ENCODE results near the gene SMR3B. TPM values are rescaled to one million over a fixed set of nuclear protein-coding genes. Genes with fewer than 3 reads are reported as not detected.

SMR3B gene
- total and polyA plus RNA-seq, 4 donors: not detected

- TF ChIP-seq CTCF (IDR thresholded peaks at IDR 0.05; ENCODE audit: low read depth, low read length, missing input control) (no peak), HNF4G (IDR thresholded peaks at IDR 0.05) (no peak), REST (IDR thresholded peaks at IDR 0.05) (no peak), NR2F2 (IDR thresholded peaks at IDR 0.05) (no peak)
Measured at GRCh38 chr4:70380578-70380977, 2.4 kb upstream of the SMR3B start.

GRCh38 chr4:70392057-70392776 is 9.3 kb downstream of the SMR3B start:
- Histone ChIP-seq H3K4me1 (ENCODE audit: control insufficient read depth in 4 of 4, insufficient read depth in 4 of 4, low read length in 3 of 4) (peaks cover 0 to under 1% (median 0%) of the 10 kb centered on the region in 4 donors), H3K27me3 (ENCODE audit: control insufficient read depth in 4 of 4, insufficient read depth in 4 of 4, low read length in 3 of 4) (no peaks in the 10 kb centered on the region), H3K36me3 (ENCODE audit: control insufficient read depth in 4 of 4, insufficient read depth in 3 of 4, low read depth in 1 of 4, low read length in 3 of 4) (no peaks in the 10 kb centered on the region), H3K9ac (ENCODE audit: low read depth in 1 of 2, low read length in 2 of 2) (no peak overlapping the region), H3K9me3 (ENCODE audit: control insufficient read depth in 4 of 4, low read length in 3 of 4) (no peaks in the 10 kb centered on the region), H3K27ac (ENCODE audit: low read depth in 1 of 2, low read length in 2 of 2) (no peak overlapping the region), H3K4me3 (ENCODE audit: low read depth in 1 of 3, low read length in 3 of 3) (no peak overlapping the region)
- 72% methylated on average over 2 of the region's 2 CpGs for WGBS
- TF ChIP-seq EGR1 (IDR thresholded peaks at IDR 0.05; ENCODE audit: low read depth in 2 of 2): no peak
- no peak for TF ChIP-seq MAX (IDR thresholded peaks at IDR 0.05)
- no peak for TF ChIP-seq ATF3 (IDR thresholded peaks at IDR 0.05)
- TF ChIP-seq FOXA2 (IDR thresholded peaks at IDR 0.05): no peak
- TF ChIP-seq SP1 (IDR thresholded peaks at IDR 0.05): no peak
- TF ChIP-seq JUND (IDR thresholded peaks at IDR 0.05): no peak
- TF ChIP-seq NR2F2 (IDR thresholded peaks at IDR 0.05): no peak
- no peak for TF ChIP-seq CTCF (IDR thresholded peaks at IDR 0.05; ENCODE audit: low read depth, low read length, missing input control)
- TF ChIP-seq HNF4A (conservative IDR thresholded peaks at IDR 0.05): no peak
- TF ChIP-seq GABPA (IDR thresholded peaks at IDR 0.05 in 1 of 2, conservative IDR thresholded peaks at IDR 0.05 in 1 of 2): no peak
- TF ChIP-seq YY1 (IDR thresholded peaks at IDR 0.05): no peak
- TF ChIP-seq HNF4G (IDR thresholded peaks at IDR 0.05): no peak
- TF ChIP-seq TAF1 (conservative IDR thresholded peaks at IDR 0.05): no peak
- TF ChIP-seq RXRA (IDR thresholded peaks at IDR 0.05): no peak
- no peak for DNase-seq (ENCODE audit: low spot score)

More at GRCh38 chr4:70380578-70380977, 2.4 kb upstream of the SMR3B start:
- Histone ChIP-seq H3K4me3 (ENCODE audit: low read depth in 1 of 3, low read length in 3 of 3) (no peak overlapping the region), H3K9ac (ENCODE audit: low read depth in 1 of 2, low read length in 2 of 2) (no peak overlapping the region), H3K27ac (ENCODE audit: low read depth in 1 of 2, low read length in 2 of 2) (no peak overlapping the region), H3K27me3 (ENCODE audit: control insufficient read depth in 4 of 4, insufficient read depth in 4 of 4, low read length in 3 of 4) (no peaks in the 10 kb centered on the region), H3K36me3 (ENCODE audit: control insufficient read depth in 4 of 4, insufficient read depth in 3 of 4, low read depth in 1 of 4, low read length in 3 of 4) (no peaks in the 10 kb centered on the region), H3K4me1 (ENCODE audit: control insufficient read depth in 4 of 4, insufficient read depth in 4 of 4, low read length in 3 of 4) (no peaks in the 10 kb centered on the region), H3K9me3 (ENCODE audit: control insufficient read depth in 4 of 4, low read length in 3 of 4) (no peaks in the 10 kb centered on the region)
- no peak for DNase-seq (ENCODE audit: low spot score)
- 90% methylated on average over 3 of the region's 3 CpGs for WGBS

Measured in liver (tissue), 9 donors.